ENCODE data around the gene IPPK.

Gene IPPK

GRCh38 chr9:92668746-92669526 lies 995 bp downstream of the IPPK start:
- Histone ChIP-seq H2BK120ac (ENCODE audit: low read depth, low read length) (no peak overlapping the region), H3K4ac (ENCODE audit: low read length) (no peak overlapping the region), H3K14ac (ENCODE audit: low read length) (no peak overlapping the region), H3K4me3 (ENCODE audit: low read length in 2 of 2) (peak overlapping the region; percentile 93 to 98), H3K4me1 (ENCODE audit: control insufficient read depth in 2 of 2, insufficient read depth in 1 of 2, low read depth in 1 of 2, low read length in 2 of 2) (peaks cover 14 to 16% of the 10 kb centered on the region in 2 donors), H2AK5ac (ENCODE audit: low read depth, low read length) (peak overlapping the region; percentile 86), H2BK5ac (ENCODE audit: low read length) (peak overlapping the region; percentile 44), H3K9ac (ENCODE audit: low read depth, low read length, poor library complexity) (peak overlapping the region; percentile 88), H4K91ac (ENCODE audit: low read depth, low read length, poor library complexity) (peak overlapping the region; percentile 15), H3K23ac (ENCODE audit: low read depth, low read length, poor library complexity) (peak overlapping the region; percentile 87), H3K36me3 (replicated peaks in 1 of 2; ENCODE audit: control insufficient read depth in 2 of 2, insufficient read depth in 2 of 2, low read length in 2 of 2) (peaks cover 2 to 13% of the 10 kb centered on the region in 2 donors), H3K4me2 (ENCODE audit: insufficient read depth, low read length, poor library complexity, severe bottlenecking) (peak overlapping the region; percentile 90), H3K18ac (ENCODE audit: low read length) (no peak overlapping the region), H3K79me1 (ENCODE audit: low read depth, low read length) (peaks cover 12% of the 10 kb centered on the region), H2AFZ (ENCODE audit: low read length) (peak overlapping the region; percentile 93), H2BK15ac (ENCODE audit: low read length) (peak overlapping the region; percentile 31), H2BK12ac (ENCODE audit: low read length) (no peak overlapping the region), H3K27me3 (ENCODE audit: control insufficient read depth in 3 of 3, insufficient read depth in 3 of 3, low read depth in 1 of 3, low read length in 3 of 3) (no peaks in the 10 kb centered on the region), H4K8ac (ENCODE audit: low read depth, low read length) (no peak overlapping the region), H3K27ac (replicated peaks; ENCODE audit: low read length) (no peak overlapping the region), H3K9me3 (replicated peaks in 1 of 2; ENCODE audit: control insufficient read depth in 2 of 2, insufficient read depth in 1 of 2, low read depth in 1 of 2, low read length in 2 of 2) (no peaks in the 10 kb centered on the region)
- no CpG with 5 or more reads among the region's 14 CpGs for WGBS, 2 donors (ENCODE audit: extremely low coverage in 2 of 2, insufficient read length in 2 of 2, insufficient replicate concordance in 1 of 2)
- DNase-seq (ENCODE audit: low spot score), result no peak

- Histone ChIP-seq H3K23ac (ENCODE audit: low read depth, low read length, poor library complexity) (no peak overlapping the region), H3K4me3 (ENCODE audit: low read length in 2 of 2) (no peak overlapping the region), H3K27ac (replicated peaks; ENCODE audit: low read length) (no peak overlapping the region), H4K8ac (ENCODE audit: low read depth, low read length) (no peak overlapping the region), H3K9ac (ENCODE audit: low read depth, low read length, poor library complexity) (no peak overlapping the region), H3K14ac (ENCODE audit: low read length) (no peak overlapping the region), H3K18ac (ENCODE audit: low read length) (no peak overlapping the region), H2BK12ac (ENCODE audit: low read length) (no peak overlapping the region), H3K9me3 (replicated peaks in 1 of 2; ENCODE audit: control insufficient read depth in 2 of 2, insufficient read depth in 1 of 2, low read depth in 1 of 2, low read length in 2 of 2) (no peaks in the 10 kb centered on the region), H2AFZ (ENCODE audit: low read length) (no peak overlapping the region), H2BK15ac (ENCODE audit: low read length) (no peak overlapping the region), H4K91ac (ENCODE audit: low read depth, low read length, poor library complexity) (no peak overlapping the region), H3K36me3 (replicated peaks in 1 of 2; ENCODE audit: control insufficient read depth in 2 of 2, insufficient read depth in 2 of 2, low read length in 2 of 2) (peaks cover 2 to 19% of the 10 kb centered on the region in 2 donors), H3K4me1 (ENCODE audit: control insufficient read depth in 2 of 2, insufficient read depth in 1 of 2, low read depth in 1 of 2, low read length in 2 of 2) (peaks cover 14 to 16% of the 10 kb centered on the region in 2 donors), H2BK120ac (ENCODE audit: low read depth, low read length) (no peak overlapping the region), H3K4me2 (ENCODE audit: insufficient read depth, low read length, poor library complexity, severe bottlenecking) (no peak overlapping the region), H2AK5ac (ENCODE audit: low read depth, low read length) (no peak overlapping the region), H3K79me1 (ENCODE audit: low read depth, low read length) (peaks cover 16% of the 10 kb centered on the region), H2BK5ac (ENCODE audit: low read length) (peak overlapping the region; percentile 3), H3K4ac (ENCODE audit: low read length) (no peak overlapping the region), H3K27me3 (ENCODE audit: control insufficient read depth in 3 of 3, insufficient read depth in 3 of 3, low read depth in 1 of 3, low read length in 3 of 3) (no peaks in the 10 kb centered on the region)
- no CpG with 5 or more reads among the region's 8 CpGs for WGBS, 2 donors (ENCODE audit: extremely low coverage in 2 of 2, insufficient read length in 2 of 2, insufficient replicate concordance in 1 of 2)
- no peak for DNase-seq (ENCODE audit: low spot score)
Observed at GRCh38 chr9:92666912-92667532, 2.9 kb downstream of the IPPK start.

- Histone ChIP-seq H4K91ac (ENCODE audit: low read depth, low read length, poor library complexity) (no peak overlapping the region), H2BK5ac (ENCODE audit: low read length) (no peak overlapping the region), H3K79me1 (ENCODE audit: low read depth, low read length) (peaks cover 17% of the 10 kb centered on the region), H3K9ac (ENCODE audit: low read depth, low read length, poor library complexity) (no peak overlapping the region), H3K4me3 (ENCODE audit: low read length in 2 of 2) (no peak overlapping the region), H3K36me3 (replicated peaks in 1 of 2; ENCODE audit: control insufficient read depth in 2 of 2, insufficient read depth in 2 of 2, low read length in 2 of 2) (peaks cover 2 to 19% of the 10 kb centered on the region in 2 donors), H3K14ac (ENCODE audit: low read length) (no peak overlapping the region), H3K27ac (replicated peaks; ENCODE audit: low read length) (no peak overlapping the region), H2BK12ac (ENCODE audit: low read length) (no peak overlapping the region), H3K18ac (ENCODE audit: low read length) (no peak overlapping the region), H2BK120ac (ENCODE audit: low read depth, low read length) (no peak overlapping the region), H2AFZ (ENCODE audit: low read length) (no peak overlapping the region), H2BK15ac (ENCODE audit: low read length) (no peak overlapping the region), H3K27me3 (ENCODE audit: control insufficient read depth in 3 of 3, insufficient read depth in 3 of 3, low read depth in 1 of 3, low read length in 3 of 3) (no peaks in the 10 kb centered on the region), H3K4me1 (ENCODE audit: control insufficient read depth in 2 of 2, insufficient read depth in 1 of 2, low read depth in 1 of 2, low read length in 2 of 2) (peaks cover 13 to 14% of the 10 kb centered on the region in 2 donors), H3K4me2 (ENCODE audit: insufficient read depth, low read length, poor library complexity, severe bottlenecking) (no peak overlapping the region), H4K8ac (ENCODE audit: low read depth, low read length) (no peak overlapping the region), H3K23ac (ENCODE audit: low read depth, low read length, poor library complexity) (no peak overlapping the region), H3K9me3 (replicated peaks in 1 of 2; ENCODE audit: control insufficient read depth in 2 of 2, insufficient read depth in 1 of 2, low read depth in 1 of 2, low read length in 2 of 2) (no peaks in the 10 kb centered on the region), H3K4ac (ENCODE audit: low read length) (no peak overlapping the region), H2AK5ac (ENCODE audit: low read depth, low read length) (no peak overlapping the region)
- no peak for DNase-seq (ENCODE audit: low spot score)
- no CpG with 5 or more reads among the region's 6 CpGs for WGBS, 2 donors (ENCODE audit: extremely low coverage in 2 of 2, insufficient read length in 2 of 2, insufficient replicate concordance in 1 of 2)
Observed at GRCh38 chr9:92666236-92666635, 3.7 kb downstream of the IPPK start.

GRCh38 chr9:92665836-92666235 lies 4.1 kb downstream of the IPPK start:
- no peak overlapping the region for H4K91ac ChIP-seq (ENCODE audit: low read depth, low read length, poor library complexity)
- no peak overlapping the region for H4K8ac ChIP-seq (ENCODE audit: low read depth, low read length)
- H3K4me1 ChIP-seq (ENCODE audit: control insufficient read depth in 2 of 2, insufficient read depth in 1 of 2, low read depth in 1 of 2, low read length in 2 of 2), result peaks cover 12% of the 10 kb centered on the region in 2 donors
- H3K4me2 ChIP-seq (ENCODE audit: insufficient read depth, low read length, poor library complexity, severe bottlenecking), result no peak overlapping the region
- H3K36me3 ChIP-seq (replicated peaks in 1 of 2; ENCODE audit: control insufficient read depth in 2 of 2, insufficient read depth in 2 of 2, low read length in 2 of 2), result peaks cover 2 to 19% of the 10 kb centered on the region in 2 donors
- H3K18ac ChIP-seq (ENCODE audit: low read length), result no peak overlapping the region
- H3K23ac ChIP-seq (ENCODE audit: low read depth, low read length, poor library complexity), result no peak overlapping the region
- no peak overlapping the region for H2BK12ac ChIP-seq (ENCODE audit: low read length)
- H2BK5ac ChIP-seq (ENCODE audit: low read length), result no peak overlapping the region
- no peak overlapping the region for H3K4ac ChIP-seq (ENCODE audit: low read length)
- H3K27ac ChIP-seq (replicated peaks; ENCODE audit: low read length), result no peak overlapping the region
- H3K9ac ChIP-seq (ENCODE audit: low read depth, low read length, poor library complexity), result no peak overlapping the region
- peaks cover 19% of the 10 kb centered on the region for H3K79me1 ChIP-seq (ENCODE audit: low read depth, low read length)
- H2AK5ac ChIP-seq (ENCODE audit: low read depth, low read length), result no peak overlapping the region
- H2AFZ ChIP-seq (ENCODE audit: low read length), result no peak overlapping the region
- no peaks in the 10 kb centered on the region for H3K27me3 ChIP-seq (ENCODE audit: control insufficient read depth in 3 of 3, insufficient read depth in 3 of 3, low read depth in 1 of 3, low read length in 3 of 3)
- H2BK15ac ChIP-seq (ENCODE audit: low read length), result no peak overlapping the region
- H3K9me3 ChIP-seq (replicated peaks in 1 of 2; ENCODE audit: control insufficient read depth in 2 of 2, insufficient read depth in 1 of 2, low read depth in 1 of 2, low read length in 2 of 2), result no peaks in the 10 kb centered on the region
- H2BK120ac ChIP-seq (ENCODE audit: low read depth, low read length), result no peak overlapping the region
- no CpG with 5 or more reads among the region's 3 CpGs for WGBS, 2 donors (ENCODE audit: extremely low coverage in 2 of 2, insufficient read length in 2 of 2, insufficient replicate concordance in 1 of 2)
- DNase-seq (ENCODE audit: low spot score), result no peak
- H3K14ac ChIP-seq (ENCODE audit: low read length), result no peak overlapping the region
- H3K4me3 ChIP-seq (ENCODE audit: low read length in 2 of 2), result no peak overlapping the region

Data from neuronal stem cell (in vitro differentiated cells).